GM21423 (cell line): ENCODE measurements around the gene PLIN4.

Experiments
- ATAC-seq: cut with Tn5 transposase; IDR thresholded peaks from one replicate; pipeline ENCODE4 v1.9.1; 2021; ENCODE audit warnings: mild to moderate bottlenecking, moderate library complexity; ENCODE audit not compliant: unreplicated experiment

The PLIN4 gene

GRCh38 chr19:4508698-4509097, 9.6 kb downstream of the PLIN4 start:
- no peak for ATAC-seq

GRCh38 chr19:4507804-4508203, 10.5 kb downstream of the PLIN4 start:
- ATAC-seq: no peak

GRCh38 chr19:4507150-4507452, 11.2 kb downstream of the PLIN4 start:
- ATAC-seq: no peak

- ATAC-seq: no peak
These were observed 11.7 kb downstream of the PLIN4 start for GRCh38 chr19:4506449-4507149.

GRCh38 chr19:4505570-4506448, 12.5 kb downstream of the PLIN4 start:
- ATAC-seq: no peak

GRCh38 chr19:4504891-4505569, 13.3 kb downstream of the PLIN4 start:
- no peak for ATAC-seq

- no peak for ATAC-seq
These were observed 14.0 kb downstream of the PLIN4 start for GRCh38 chr19:4504297-4504701.

- ATAC-seq: no peak
These were observed 14.5 kb downstream of the PLIN4 start for GRCh38 chr19:4503825-4504170.

- ATAC-seq: no peak
These were observed 15.0 kb downstream of the PLIN4 start for GRCh38 chr19:4503132-4503824.

- no peak for ATAC-seq
These were observed 15.8 kb downstream of the PLIN4 start for GRCh38 chr19:4502282-4503131.

GRCh38 chr19:4501691-4502090, 16.6 kb downstream of the PLIN4 start:
- ATAC-seq: no peak

GRCh38 chr19:4500841-4501591, 17.3 kb downstream of the PLIN4 start:
- no peak for ATAC-seq

- no peak for ATAC-seq
These were observed 18.4 kb downstream of the PLIN4 start for GRCh38 chr19:4499855-4500254.

- no peak for ATAC-seq
These were observed 19.0 kb downstream of the PLIN4 start for GRCh38 chr19:4499318-4499717.

GRCh38 chr19:4498694-4499093, 19.6 kb downstream of the PLIN4 start:
- no peak for ATAC-seq

GRCh38 chr19:4497770-4498389, 20.4 kb downstream of the PLIN4 start:
- ATAC-seq: no peak

GRCh38 chr19:4496304-4496703, 22.0 kb downstream of the PLIN4 start:
- no peak for ATAC-seq

- no peak for ATAC-seq
These were observed 22.8 kb downstream of the PLIN4 start for GRCh38 chr19:4495471-4495870.

GRCh38 chr19:4494691-4495064, 23.6 kb downstream of the PLIN4 start:
- ATAC-seq: no peak
